ENCODE data around the gene PRKCB.
"Not testable (repeated sequence)": the region's sequence is repeated elsewhere in the genome, so short reads cannot be mapped to it uniquely, and the experiment has no call there.

The PRKCB gene

GRCh38 chr16:24102209-24102660 lies 266.5 kb downstream of the PRKCB start:
- no peak for DNase-seq

DNA sequence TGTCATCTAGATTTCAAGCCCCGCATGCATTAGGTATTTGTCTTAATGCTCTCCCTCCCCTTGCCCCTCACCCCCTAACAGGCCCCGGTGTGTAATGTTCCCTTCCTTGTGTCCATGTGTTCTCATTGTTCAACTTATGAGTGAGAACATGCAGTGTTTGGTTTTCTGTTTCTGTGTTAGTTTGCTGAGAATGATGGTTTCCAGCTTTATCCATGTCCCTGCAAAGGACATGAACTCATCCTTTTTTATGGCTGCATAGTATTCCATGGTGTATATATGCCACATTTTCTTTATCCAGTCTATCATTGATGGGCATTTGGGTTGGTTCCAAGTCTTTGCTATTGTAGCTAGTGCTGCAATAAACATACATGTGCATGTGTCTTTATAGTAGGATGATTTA lies 269.7 kb downstream of the PRKCB start:
- not testable (repeated sequence) for DNase-seq

GRCh38 chr16:24108090-24108489 lies 272.3 kb downstream of the PRKCB start:
- DNase-seq: not testable (repeated sequence)

DNA sequence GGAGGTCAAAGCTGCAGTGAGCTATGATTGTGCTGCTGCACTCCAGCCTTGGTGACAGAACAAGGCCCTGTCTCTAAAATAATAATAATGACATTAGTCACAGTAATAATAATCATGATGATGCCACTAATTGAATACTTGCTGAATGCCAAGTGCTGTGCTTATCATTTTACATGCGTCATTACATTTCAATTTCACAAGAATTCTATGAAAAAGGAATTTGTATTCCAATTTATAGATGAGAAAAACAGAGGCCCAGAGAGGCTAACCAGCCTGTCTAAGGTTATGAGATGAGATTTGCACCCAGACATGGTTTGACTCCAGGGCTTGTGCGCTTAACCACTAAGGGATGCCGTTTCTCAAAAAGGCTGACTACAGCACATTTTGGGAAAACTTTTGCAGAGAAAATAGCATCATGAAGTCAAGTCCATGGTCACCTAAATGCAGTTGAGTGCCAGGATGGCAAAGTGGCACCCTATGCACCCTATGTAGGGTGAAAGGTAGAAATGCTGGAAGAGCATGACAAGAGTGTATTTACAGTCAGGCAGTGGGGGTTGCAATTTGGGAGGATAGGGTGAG lies 276.0 kb downstream of the PRKCB start:
- DNase-seq: no peak

DNA sequence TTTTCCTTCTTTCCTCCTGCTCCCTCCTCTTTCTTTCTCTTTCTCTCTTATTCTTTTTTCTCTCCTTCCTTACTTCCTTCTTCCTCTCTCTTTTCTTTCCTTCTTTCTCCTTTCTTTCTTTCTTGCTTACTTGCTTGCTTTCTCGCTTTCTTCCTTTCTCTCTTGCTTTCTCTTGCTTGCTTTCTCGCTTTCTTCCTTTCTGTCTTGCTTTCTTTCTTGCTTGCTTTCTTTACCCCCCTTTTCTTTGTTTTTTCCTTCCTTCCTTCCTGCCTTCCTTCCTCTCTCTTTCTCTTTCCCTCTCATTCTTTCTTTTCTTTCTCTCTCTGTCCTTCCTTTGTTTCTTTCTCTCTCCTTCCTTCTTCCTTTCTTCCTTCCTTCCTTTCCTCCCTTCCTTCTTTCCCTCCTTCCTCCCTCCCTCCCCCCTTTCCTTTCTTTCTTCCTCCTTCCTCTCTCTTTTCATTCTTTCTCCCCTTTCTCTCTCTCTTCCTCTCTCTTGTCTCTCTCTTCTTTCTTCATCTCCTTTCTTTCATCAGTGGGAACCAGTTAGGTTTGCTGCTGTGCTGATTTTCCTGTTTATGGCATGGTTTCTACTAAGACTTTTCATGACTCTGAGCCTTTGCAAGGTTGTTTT lies 277.4 kb downstream of the PRKCB start:
- DNase-seq: no peak

DNA sequence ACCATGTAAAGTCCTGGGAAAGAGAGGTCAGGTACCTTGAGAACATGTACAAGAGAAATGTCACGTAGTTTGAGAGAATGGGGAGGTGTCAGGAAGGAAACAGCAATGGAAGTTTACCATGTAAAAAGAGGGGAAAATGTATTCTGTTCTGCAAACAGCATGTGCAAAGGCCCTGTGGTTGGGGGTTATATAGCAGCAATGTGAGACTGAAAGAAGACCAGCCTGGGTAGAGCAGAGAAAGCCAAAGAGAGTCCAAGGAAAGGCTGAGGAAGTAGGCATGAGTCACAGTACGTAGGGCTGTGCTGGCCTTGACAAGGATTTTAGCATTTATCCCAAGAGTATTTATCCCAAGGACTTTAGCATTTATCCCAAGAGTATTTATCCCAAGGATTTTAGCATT lies 279.1 kb downstream of the PRKCB start:
- no peak for DNase-seq

DNA sequence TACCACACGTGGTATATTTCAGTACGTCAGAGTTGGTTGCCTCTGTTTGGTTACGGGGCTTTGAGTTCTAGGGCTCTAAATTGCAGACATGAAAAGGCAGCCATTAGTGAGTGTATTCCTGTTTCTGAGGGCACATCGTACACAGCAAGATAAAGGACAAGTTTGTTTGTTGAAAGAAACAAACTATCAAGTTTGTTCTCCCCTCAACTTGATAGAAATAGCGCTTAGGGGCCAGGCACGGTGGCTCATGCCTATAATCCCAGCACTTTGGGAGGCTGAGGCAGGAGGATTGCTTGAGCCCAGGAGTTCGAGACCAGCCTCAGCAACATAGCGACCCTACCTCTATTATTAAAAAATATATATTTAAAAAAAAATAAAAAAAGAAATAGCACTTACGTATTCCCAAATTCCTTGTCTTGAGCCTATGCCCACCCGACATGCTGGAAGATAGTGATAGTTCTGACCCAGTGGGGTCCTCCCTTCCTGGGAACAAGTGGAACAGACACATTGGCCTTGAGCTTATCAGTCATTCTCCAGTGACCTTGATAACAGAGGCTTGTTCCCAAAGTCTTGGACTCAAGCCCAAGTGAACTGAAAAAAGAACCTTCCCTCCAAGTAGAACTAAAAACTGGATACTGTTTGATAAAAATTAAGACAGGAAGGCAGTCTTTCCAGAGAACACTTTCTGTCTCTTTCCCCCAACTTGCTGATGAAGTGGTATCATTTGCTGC lies 280.4 kb downstream of the PRKCB start:
- DNase-seq: no peak

DNA sequence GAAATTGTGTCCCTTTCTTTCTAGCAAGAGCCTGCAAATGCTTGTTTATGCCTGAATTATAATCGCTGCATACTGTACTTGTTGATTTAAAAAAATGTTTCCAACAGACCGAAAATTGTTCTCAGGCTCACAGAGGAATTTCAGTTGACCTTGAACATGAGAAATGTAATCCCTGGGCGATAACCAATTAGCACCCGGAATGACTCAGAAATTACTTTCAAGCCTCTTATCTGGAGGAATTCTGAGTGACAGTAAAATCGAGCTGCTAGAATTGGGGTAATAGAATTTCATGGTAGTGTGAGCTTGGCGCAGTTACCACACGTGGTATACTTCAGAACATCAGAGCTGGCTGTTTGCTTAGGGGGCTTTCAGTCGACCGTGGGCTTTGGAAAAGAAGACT lies 281.2 kb downstream of the PRKCB start:
- DNase-seq: no peak

- DNase-seq: no peak
Observed at GRCh38 chr16:24117680-24118079, 281.9 kb downstream of the PRKCB start.

- DNase-seq: no peak
Observed at GRCh38 chr16:24118126-24118821, 282.5 kb downstream of the PRKCB start.

DNA sequence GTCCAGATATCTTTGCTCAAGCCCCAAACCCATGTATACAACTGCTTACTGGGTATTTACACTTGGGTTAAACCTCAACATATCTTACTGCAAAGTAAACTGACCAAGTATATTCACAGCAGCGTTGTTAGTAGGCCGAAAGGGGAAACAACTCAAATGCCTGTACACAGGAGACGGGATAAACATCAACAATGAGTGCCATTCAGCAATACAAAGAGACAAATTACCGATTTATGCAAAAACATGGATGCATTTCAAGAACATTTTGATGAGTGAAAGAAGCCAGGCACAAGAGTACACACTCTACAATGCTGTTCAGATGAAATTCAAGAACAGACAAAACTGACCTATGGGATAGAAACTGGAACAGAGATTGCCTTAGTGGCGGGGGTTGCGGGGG lies 284.0 kb downstream of the PRKCB start:
- DNase-seq: no peak

DNA sequence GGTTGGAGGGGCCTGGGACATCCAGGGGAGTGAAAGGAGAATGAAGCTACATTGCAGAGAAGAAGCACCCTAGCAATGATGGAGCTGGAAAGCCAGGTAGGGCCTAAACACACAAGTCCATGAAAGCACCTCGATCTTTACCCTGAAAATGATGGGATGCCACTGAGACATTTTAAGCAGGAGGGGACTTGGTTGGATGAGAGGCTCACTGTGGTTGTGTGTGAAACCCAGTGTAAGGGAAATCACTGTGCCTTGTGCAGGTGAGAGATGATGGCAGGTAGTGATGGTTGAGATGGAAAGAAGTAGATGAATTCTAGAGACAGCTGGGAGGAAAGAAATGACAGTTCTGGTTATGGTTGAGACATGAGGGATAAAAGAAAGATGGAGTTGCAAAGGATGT lies 287.5 kb downstream of the PRKCB start:
- no peak for DNase-seq

DNA sequence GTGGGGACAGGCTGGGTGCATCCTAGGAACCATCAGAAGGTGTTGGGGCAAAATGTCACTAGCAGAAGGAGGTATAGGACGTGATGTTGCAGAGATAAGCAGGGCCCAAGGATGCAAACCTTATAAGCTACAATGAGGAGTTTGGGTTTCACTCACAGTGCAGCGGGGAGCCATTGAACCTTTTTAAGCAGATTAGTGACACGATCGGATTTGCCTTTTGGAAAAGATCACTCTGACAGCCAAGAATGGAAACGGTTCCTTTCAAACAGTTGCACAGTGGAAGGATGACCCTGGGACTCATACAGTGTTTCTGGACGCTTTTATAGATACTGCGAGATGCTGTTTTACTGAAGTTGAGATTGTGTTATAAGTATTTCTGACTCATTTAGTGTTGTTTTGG lies 288.5 kb downstream of the PRKCB start:
- DNase-seq: no peak

- no peak for DNase-seq
Observed at GRCh38 chr16:24125214-24125613, 289.4 kb downstream of the PRKCB start.

- no peak for DNase-seq
Observed at GRCh38 chr16:24129412-24129918, 293.7 kb downstream of the PRKCB start.

- no peak for DNase-seq
Observed at GRCh38 chr16:24130494-24131085, 294.8 kb downstream of the PRKCB start.

GRCh38 chr16:24131294-24131693 lies 295.5 kb downstream of the PRKCB start:
- no peak for DNase-seq

GRCh38 chr16:24132048-24132796 lies 296.4 kb downstream of the PRKCB start:
- no peak for DNase-seq

GRCh38 chr16:24132797-24133155 lies 297.0 kb downstream of the PRKCB start:
- no peak for DNase-seq

DNA sequence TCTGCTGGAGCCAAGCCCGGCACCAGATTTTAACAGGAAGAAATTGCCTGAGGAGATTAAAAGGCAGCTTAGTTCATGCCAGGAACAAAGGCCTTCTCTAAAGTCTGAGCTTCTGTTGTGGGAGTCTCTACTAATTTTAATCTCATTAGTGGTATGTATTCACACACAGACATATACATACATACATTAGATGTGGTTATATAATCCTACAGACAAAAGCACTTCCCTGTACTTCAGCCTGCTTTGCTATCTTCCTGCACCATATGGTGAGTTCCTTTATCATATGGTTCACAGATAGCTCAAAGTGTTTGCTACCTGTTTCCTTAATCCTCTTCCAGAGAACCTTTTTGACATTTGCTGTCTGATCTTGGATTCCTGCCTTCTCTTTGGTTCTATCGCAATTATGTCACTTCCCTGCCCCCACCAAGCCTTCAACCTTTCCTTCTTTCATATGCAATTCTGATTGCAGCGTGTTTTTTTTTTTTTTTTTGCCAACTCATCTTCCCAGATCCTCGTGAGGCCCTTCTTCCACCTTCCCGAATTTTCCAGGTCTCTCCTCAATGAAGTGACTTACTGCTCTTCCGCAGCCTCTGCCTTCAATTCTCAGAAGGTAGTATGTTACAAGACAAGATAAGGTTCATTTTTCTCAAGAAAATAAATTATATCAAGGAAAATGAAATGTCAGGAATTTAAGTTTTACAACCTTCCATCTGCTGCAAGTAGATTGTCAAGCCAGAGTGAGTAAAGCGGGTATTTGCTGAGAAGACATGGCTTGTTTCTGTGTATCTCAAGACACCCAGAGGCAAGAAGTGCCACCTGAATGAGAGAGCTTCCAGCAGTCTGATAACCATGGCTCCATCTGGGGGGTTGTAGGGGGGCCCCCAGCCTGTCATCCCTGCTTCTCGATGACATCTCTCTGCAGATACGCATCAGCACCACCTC lies 300.1 kb downstream of the PRKCB start:
- DNase-seq: no peak

DNA sequence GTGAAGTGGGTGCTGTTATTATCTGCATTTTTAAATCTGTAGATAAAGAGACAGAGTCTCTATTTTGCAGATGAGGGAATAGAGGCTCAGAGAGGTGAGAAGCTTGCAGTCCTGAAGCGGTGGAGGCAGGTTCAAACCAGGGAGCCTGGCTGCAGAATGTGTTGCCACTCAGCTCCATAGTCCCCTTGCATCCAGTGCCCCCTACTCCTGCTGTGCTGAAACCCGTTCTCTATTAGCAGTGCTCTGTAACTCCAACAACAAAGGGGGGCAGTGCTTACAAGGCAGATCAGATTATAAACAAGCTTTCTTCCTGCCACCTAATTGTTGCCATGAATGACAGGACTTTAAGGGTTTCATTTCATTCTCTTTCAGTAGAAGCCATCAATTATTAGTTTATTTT lies 302.2 kb downstream of the PRKCB start:
- DNase-seq: no peak
